Ammon's horn (tissue), 1 donor: ENCODE results near the gene FBXO24.

Experiments used
- DNase-seq: peaks from one replicate; pipeline ENCODE4 v3.0.0-alpha.2; 2016; ENCODE audit warnings: low spot score

Gene FBXO24

DNA sequence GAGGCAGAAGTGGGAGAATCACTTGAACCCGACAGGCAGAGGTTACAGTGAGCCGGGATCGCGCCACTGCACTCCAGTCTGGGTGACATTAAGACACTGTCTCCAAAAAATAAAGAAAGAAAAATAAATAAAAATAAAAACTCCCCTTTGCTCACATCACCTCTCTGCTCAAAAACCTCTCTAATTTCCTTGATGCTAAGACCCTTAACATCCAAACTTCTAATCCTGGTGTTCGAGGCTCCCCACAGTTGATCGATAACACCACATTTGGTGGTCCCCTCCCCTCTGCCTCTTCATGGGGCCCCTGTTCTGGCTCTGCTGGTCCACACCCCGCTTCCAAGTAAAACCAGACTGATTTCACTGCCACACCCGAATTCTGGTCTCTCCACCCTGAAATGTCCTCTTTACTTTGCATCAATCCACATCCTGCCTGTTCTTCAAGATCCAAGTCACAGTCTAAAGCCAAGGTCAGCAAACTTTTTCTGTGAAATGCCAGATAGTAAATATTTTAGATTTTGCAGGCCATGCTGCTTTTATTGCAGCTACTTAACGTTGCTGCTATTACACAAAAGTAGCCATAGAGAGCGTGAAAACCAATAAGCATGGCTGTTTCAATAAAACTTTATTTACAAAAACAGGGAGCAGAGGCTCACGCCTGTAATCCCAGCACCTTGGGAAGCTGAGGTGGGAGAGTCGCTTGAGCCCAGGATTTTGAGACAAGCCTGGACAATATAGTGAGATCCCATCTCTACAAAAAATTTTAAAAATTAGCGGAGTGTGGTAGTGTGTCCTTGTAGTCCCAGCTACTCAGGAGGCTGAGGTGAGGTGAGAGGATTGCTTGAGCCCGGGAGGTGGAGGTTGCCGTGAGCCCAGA lies 38.1 kb downstream of the FBXO24 start:
- DNase-seq = no peak

DNA sequence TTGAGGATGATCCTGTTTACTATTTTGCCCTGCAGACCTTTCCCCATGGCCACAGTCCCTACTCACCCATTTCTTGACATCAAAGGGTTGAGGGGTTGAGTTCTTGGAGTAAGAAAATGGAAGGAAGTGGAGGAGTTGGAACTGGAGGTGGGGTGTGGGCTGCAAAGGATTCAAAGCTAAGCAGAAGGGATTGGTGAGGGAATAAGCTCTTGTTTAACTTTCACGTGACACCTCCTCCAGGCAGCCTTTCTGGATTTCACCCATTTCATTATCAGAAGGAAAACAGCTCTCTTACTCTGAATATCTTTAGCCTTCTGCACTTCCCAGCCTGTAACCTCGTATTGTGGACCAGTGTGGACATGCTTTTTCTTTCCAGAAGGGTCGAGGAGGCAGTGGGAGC lies 39.9 kb downstream of the FBXO24 start:
- no peak for DNase-seq

GRCh38 chr7:100626530-100627237 lies 40.6 kb downstream of the FBXO24 start:
- DNase-seq = peak; percentile 73

GRCh38 chr7:100627238-100627549 lies 41.1 kb downstream of the FBXO24 start:
- DNase-seq = no peak

DNA sequence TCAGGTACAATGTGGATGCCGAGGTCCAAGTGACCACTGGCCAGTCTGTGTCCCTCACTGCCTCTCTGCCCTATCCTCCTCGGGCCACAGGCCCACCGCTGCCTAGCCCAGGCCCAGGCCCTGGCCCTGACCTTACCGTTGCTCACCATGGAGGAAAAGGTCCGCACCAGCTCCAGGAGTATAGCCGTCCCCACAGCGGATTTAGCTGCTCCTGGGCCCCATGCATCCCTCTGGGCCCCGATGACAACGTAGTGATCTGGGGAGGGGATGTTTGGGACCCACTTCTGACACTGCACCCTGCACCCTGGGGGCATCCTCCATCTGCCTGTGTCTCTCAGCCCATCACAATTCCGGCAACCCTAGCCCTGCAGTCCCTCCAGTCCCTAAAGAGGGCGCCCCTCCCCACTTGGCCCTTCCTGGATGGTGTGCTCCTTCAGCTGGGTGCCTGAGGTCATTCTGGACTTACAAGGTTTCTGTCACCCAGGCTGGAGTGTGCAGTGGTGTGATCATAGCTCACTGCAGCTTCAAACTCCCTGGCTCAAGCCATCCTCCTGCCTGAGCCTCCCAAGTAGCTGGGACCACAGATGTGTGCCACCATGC lies 43.1 kb downstream of the FBXO24 start:
- DNase-seq = no peak

DNA sequence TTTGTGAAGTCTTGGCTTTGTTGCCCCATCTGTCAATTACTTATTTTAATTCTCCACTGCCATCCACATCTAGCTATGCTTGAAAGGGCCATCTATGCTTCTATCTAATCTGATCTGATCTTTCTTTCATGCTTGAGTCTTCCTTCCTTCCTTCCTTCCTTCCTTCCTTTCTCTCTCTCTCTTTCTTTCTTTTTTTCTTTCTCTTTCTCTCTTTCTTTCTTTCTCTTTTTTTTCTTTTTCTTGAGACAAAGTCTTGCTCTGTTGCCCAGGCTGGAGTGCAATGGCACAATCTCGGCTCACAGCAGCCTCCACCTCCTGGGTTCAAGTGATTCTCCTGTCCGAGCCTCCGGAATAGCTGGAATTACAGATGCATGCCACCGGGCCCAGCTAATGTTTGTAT lies 43.9 kb downstream of the FBXO24 start:
- no peak for DNase-seq

DNA sequence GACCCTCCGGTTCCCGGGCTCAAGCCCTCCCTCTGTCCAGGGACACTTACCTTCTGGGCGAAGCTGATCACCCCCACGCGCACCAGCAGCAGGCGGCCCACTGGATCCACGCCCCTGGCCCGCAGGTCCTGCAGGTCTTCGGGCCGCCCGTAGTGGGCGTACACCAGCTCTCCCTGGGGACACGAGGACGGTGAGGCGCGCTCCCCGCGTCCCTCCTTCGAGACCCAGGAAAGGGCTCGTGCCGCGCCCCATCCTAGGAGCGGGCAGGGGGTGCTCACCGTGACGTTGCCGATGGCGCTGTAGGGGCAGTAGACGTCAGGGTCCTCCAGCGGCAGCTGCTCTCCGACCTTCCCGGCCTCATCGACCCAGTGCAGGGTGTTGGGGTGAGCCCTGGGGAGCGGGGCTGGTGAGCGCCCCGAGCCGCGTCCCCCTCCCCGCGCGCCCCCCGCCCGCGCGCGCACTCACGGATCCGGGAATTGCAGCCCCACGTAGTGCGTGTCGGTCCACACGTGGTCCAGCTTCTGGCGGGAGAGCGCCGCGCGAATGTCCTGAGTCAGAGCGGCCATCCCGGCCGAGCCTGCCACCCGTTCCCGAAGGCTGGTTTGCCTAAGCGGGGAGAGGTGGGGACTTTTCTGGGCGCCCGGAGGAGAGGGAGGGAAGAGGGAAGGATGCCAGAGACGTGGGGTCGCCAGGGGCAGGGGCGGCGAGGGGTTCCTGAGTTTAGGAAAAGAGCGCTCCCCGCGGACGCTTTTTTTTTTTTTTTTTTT lies 47.0 kb downstream of the FBXO24 start:
- no peak for DNase-seq

DNA sequence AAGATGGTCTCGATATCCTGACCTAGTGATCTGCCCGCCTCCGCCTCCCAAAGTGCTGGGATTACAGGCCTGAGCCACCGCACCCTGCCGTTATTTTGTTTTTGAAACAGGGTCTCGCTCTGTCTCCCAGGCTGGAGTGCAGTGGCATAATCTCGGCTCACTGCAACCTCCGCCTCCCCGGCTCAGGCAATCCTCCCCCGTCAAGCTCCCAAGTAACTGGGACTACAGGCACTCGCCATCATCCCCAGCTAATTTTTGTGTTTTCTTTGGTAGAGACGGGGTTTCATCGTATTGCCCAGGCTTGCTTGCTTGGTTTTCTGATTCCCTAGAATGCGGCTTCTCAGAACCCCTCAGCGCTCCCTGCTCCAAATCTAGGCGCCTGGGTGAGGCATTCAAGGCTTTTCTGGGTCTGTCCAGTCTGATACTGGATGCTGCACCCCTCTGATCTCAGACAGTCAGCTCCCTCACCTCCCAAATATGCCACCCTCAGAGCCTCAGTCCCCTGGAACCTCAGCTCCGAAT lies 53.9 kb downstream of the FBXO24 start:
- no peak for DNase-seq

DNA sequence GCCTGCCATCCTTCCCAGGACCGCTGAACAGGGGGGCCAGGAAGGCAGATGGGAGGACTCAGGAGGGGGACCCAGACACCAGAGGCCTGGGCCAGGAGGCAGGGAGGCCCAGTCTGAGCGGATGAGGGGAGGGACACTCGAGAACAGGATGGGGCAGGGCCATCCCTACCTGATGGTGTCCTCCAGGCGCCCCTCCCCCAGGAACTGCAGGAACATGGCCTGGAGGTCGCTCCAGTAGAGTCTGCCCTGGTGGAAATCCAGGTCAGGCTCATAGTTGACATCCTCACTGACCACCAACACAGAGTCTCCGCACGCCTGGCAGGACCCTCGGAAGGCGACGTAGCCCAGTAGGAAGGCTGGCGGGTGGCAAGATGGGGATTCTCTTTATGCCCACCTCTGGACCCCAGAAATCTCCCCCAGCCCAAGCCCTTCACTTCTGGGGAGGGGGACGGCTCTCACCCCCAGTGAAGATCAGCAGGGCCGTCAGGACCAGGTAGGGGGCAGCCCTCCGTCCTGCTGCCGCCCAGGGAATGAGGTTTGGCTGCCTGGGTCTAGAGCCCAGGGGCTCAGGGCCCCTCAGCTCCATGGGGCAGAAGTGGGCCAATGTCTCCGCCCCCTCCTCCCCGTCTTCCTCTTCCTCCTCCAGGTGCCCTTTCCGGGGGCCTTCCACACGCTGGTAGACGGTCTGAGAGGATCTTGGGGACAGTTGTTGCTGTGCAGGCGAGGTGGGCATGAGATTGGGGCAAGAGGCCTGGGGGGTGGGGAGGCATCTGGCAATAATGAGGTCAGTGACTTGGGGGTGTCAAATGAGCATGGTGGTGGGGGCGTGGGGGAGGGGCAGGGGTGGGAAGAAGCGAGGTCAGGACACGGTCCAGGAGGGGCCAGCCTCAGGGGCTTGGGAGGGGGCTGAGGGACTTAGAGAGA lies 54.7 kb downstream of the FBXO24 start:
- DNase-seq = no peak

DNA sequence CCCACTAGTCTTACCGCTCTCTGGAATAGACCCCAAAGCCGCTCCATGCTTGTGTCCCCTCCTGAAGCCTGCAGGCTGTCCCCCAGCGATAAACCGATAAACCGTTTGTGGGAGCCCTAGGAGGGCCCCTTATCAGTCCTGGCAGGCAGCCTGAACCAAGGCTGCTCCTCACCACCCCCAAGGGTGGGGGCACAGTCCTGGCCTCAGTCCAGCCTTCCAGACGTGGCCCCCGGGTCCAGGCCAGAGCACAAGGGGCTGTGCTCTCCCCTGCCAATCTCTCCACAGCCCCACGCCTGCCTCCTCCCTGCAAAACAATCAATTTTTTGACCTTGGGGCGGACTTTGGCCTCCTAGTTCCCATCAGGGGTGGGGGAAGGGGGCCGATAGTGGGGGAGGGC lies 55.3 kb downstream of the FBXO24 start, which contains the start of gene TFR2:
TSS of gene TFR2 (minus strand) at position 90 of the 397 bp plus-strand sequence. CDS start at position 47, 43 bp downstream.
- no peak for DNase-seq

DNA sequence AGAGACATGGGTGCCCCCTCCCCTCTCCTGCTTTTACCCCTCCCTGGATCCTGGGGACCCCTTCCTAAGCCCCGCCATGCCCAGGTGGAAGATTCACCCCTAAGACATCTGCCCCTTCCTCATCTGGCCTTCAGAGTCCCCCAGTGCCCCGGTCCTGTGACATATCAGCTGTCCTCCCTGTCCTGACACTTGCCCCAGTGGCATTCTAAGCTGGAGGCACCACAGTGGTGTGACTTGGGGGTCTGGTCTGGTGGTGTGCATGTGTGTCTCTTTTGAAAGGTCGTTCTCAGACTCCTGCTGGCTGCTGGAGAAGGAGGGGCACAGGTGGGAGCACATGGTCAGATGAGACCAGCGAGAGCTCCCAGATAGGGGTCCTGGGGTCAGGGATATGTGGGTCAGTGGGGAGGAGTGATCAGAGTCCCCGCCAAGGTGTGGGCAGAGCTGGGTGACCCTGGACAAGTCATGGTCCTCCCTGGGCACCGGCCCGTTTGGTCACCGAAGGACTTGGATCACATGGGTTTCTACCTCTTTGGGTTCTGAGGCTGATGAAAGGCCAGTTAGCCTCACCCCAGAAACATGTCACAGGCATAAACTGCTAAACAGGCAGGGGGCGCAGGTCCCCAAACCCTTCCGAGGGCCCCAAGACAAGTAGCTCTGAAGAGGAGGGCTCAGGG lies 55.9 kb downstream of the FBXO24 start:
- no peak for DNase-seq

GRCh38 chr7:100642534-100642907 lies 56.4 kb downstream of the FBXO24 start:
- no peak for DNase-seq

DNA sequence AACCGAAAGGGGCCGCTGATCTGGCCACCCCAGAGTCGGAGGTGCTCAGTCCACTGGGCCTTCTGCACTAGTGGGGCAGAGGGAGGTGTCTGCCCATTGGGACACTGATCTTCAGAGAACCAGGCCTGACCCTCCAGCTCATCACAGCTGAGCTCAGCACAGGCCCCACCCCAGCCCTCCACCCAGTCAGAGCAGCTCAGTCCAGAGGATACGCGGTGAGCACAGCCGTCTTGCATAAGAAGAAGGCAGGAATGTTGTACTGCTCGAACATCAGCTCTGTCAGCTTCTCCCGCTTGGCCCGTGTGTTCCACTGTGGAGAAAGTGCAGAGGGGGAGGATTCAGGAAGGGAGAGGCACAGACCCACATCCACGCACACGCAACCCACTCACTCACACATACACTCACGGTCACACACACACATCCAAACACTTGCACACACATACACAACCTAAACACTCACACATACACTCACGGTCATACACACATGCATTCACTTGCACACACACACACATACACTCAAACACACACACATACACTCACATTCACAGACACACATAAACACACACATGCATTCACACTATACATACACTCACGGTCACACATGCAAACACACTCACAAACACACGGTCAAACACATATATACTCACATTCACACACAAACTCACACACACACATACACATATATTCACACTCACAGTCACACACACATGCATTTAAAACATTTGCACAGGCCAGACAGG lies 63.9 kb downstream of the FBXO24 start:
- DNase-seq = no peak
